ENCODE measurements around the gene FGF7. TPM values are rescaled to one million over a fixed set of nuclear protein-coding genes. Genes with fewer than 3 reads are reported as not detected.

Gene FGF7
- total and polyA plus RNA-seq, 10 of the 15 experiments (the other 5 are each of a cell fraction or from before 2014, with no cell fraction given): 0.08 TPM; not detected in 9

DNA sequence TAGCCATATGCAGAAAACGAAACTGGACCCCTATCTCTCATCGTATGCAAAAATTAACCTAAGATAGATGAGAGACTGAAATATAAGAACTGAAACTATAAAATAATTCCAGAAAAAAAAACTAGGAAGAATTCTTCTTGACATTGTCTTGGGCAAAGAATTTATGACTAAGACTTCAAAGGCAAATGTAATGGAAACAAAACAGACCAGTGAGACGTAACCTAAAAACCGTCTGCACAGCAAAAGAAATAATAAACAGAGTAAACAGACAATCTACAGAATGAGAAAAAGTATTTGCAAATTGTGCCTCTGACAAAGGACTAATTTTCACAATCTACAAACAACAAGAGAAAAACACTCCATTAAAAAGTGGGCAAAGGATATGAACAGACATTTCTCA lies 105.2 kb downstream of the FGF7 start:
- in situ Hi-C loops (cut with MboI): no loop called here
- intact Hi-C loops (cut with micrococcal nuclease; ENCODE audit: unreplicated experiment): no loop called here
- 55% methylated on average over 4 of the region's 4 CpGs for WGBS (ENCODE audit: insufficient coverage, insufficient replicate concordance, low lambda C conversion rate, missing lambda C conversion rate)
- H3K9me3 ChIP-seq (replicated peaks; ENCODE audit: control insufficient read depth, insufficient read depth, low read length): no peaks in the 10 kb centered on the region; the same call in 2 of the 3 replicates
- FAIRE-seq (no peak), ATAC-seq (no peak), DNase-seq (ENCODE audit: low read depth, low spot score) (no peak)
- no peaks in the 10 kb centered on the region for H4K20me1 ChIP-seq (ENCODE audit: control insufficient read depth, insufficient read depth)
- no peaks in the 10 kb centered on the region for H3K36me3 ChIP-seq (ENCODE audit: control insufficient read depth in 2 of 2, insufficient read depth in 2 of 2, low read length in 1 of 2)
- ChIA-PET RAD21 (ENCODE audit: unreplicated experiment) (no interaction called here), CTCF (no interaction called here), SMC1A (ENCODE audit: uncharacterized antibody, unreplicated experiment) (no interaction called here), POLR2A (no interaction called here)
- BruUV-seq (replicated peaks): no TSS peak
- no peak overlapping the region for H3K9ac ChIP-seq (ENCODE audit: control insufficient read depth, insufficient read depth, low read length)
- H3K4me2 ChIP-seq (ENCODE audit: control insufficient read depth, insufficient read depth): no peak overlapping the region
- no peak overlapping the region for H3K4me3 ChIP-seq
- no peaks in the 10 kb centered on the region for H3K79me2 ChIP-seq (ENCODE audit: control insufficient read depth, insufficient read depth, low read length)
- no peak overlapping the region for H2AFZ ChIP-seq (ENCODE audit: control insufficient read depth, low read depth, low read length)
- H3K4me1 ChIP-seq (ENCODE audit: control insufficient read depth, insufficient read depth, low read length): no peaks in the 10 kb centered on the region
- no peaks in the 10 kb centered on the region for H3K27me3 ChIP-seq (replicated peaks in 1 of 2; ENCODE audit: control insufficient read depth in 2 of 2, insufficient read depth in 2 of 2, low read length in 1 of 2)
- TF ChIP-seq RBBP5 (conservative IDR thresholded peaks at IDR 0.05): no peak
- TF ChIP-seq, protein P1, sequence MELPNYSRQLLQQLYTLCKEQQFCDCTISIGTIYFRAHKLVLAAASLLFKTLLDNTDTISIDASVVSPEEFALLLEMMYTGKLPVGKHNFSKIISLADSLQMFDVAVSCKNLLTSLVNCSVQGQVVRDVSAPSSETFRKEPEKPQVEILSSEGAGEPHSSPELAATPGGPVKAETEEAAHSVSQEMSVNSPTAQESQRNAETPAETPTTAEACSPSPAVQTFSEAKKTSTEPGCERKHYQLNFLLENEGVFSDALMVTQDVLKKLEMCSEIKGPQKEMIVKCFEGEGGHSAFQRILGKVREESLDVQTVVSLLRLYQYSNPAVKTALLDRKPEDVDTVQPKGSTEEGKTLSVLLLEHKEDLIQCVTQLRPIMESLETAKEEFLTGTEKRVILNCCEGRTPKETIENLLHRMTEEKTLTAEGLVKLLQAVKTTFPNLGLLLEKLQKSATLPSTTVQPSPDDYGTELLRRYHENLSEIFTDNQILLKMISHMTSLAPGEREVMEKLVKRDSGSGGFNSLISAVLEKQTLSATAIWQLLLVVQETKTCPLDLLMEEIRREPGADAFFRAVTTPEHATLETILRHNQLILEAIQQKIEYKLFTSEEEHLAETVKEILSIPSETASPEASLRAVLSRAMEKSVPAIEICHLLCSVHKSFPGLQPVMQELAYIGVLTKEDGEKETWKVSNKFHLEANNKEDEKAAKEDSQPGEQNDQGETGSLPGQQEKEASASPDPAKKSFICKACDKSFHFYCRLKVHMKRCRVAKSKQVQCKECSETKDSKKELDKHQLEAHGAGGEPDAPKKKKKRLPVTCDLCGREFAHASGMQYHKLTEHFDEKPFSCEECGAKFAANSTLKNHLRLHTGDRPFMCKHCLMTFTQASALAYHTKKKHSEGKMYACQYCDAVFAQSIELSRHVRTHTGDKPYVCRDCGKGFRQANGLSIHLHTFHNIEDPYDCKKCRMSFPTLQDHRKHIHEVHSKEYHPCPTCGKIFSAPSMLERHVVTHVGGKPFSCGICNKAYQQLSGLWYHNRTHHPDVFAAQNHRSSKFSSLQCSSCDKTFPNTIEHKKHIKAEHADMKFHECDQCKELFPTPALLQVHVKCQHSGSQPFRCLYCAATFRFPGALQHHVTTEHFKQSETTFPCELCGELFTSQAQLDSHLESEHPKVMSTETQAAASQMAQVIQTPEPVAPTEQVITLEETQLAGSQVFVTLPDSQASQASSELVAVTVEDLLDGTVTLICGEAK (IDR thresholded peaks at IDR 0.05; ENCODE audit: borderline replicate concordance): no peak
- TF ChIP-seq, protein P2, sequence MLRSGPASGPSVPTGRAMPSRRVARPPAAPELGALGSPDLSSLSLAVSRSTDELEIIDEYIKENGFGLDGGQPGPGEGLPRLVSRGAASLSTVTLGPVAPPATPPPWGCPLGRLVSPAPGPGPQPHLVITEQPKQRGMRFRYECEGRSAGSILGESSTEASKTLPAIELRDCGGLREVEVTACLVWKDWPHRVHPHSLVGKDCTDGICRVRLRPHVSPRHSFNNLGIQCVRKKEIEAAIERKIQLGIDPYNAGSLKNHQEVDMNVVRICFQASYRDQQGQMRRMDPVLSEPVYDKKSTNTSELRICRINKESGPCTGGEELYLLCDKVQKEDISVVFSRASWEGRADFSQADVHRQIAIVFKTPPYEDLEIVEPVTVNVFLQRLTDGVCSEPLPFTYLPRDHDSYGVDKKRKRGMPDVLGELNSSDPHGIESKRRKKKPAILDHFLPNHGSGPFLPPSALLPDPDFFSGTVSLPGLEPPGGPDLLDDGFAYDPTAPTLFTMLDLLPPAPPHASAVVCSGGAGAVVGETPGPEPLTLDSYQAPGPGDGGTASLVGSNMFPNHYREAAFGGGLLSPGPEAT (IDR thresholded peaks at IDR 0.05; ENCODE audit: low read depth): no peak
- TF ChIP-seq HCFC1 (IDR thresholded peaks at IDR 0.05; ENCODE audit: low read length): no peak
- no peak for TF ChIP-seq IRF4 (IDR thresholded peaks at IDR 0.05; ENCODE audit: low read depth, low read length)
- TF ChIP-seq NR2F1 (conservative IDR thresholded peaks at IDR 0.05): no peak
- TF ChIP-seq RB1 (IDR thresholded peaks at IDR 0.05; ENCODE audit: borderline replicate concordance): no peak
- no peak for TF ChIP-seq BCL11A (IDR thresholded peaks at IDR 0.05; ENCODE audit: low read depth, low read length)
- no peak for TF ChIP-seq RELA (IDR thresholded peaks at IDR 0.05; ENCODE audit: borderline replicate concordance, partially characterized antibody)
- H3K27ac ChIP-seq (ENCODE audit: control insufficient read depth, insufficient read depth): no peak overlapping the region
